Measurements from ENCODE around the gene ZBTB33.

ZBTB33 gene

DNA sequence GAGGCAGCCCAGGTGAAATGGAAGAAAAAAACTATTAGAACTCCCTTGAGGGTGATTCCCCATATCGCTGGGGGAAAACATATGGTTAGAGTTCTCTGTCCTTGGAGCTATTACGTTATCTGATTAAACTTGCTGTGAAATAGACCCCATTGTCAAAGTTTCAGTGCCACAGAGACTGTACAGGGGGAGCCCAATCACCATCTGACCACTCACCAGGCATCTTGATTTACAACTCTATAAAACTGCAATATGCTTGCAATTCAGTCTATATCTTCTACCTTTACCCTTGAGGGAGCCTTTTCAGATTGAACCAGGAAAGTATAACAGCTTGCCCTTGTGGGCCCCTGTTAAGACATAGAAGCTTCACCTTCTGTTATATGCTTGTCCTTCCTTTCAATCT is 42.4 kb downstream of the ZBTB33 start:
- H3K27ac ChIP-seq (ENCODE audit: extremely low read depth, low read depth, low read length) = no peak overlapping the region
- no peaks in the 10 kb centered on the region for H3K4me1 ChIP-seq (ENCODE audit: control insufficient read depth, insufficient read depth, low read length)
- CTCF ChIA-PET = interaction anchor here (0.5 to 1.7 kb wide), 3 partner anchors 14 to 256 kb away, joined by 4 to 6 read pairs (median 5); no protein-coding TSS in a partner anchor
- peak; percentile 25; the same call in 1 of the 2 replicates for TF ChIP-seq FEZF1 (tag by site-specific recombination; IDR thresholded peaks at IDR 0.05)
- TF ChIP-seq, protein P1, sequence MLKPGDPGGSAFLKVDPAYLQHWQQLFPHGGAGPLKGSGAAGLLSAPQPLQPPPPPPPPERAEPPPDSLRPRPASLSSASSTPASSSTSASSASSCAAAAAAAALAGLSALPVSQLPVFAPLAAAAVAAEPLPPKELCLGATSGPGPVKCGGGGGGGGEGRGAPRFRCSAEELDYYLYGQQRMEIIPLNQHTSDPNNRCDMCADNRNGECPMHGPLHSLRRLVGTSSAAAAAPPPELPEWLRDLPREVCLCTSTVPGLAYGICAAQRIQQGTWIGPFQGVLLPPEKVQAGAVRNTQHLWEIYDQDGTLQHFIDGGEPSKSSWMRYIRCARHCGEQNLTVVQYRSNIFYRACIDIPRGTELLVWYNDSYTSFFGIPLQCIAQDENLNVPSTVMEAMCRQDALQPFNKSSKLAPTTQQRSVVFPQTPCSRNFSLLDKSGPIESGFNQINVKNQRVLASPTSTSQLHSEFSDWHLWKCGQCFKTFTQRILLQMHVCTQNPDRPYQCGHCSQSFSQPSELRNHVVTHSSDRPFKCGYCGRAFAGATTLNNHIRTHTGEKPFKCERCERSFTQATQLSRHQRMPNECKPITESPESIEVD (tag by site-specific recombination; IDR thresholded peaks at IDR 0.05) = 0 out of 2 replicates have a peak, but pooled peaks have one; percentile 35
- no peak for TF ChIP-seq SCRT1 (tag by site-specific recombination; IDR thresholded peaks at IDR 0.05; ENCODE audit: borderline replicate concordance)
- no peak for TF ChIP-seq ZSCAN30 (tag by site-specific recombination; IDR thresholded peaks at IDR 0.05)
- TF ChIP-seq ZNF416 (tag by site-specific recombination; IDR thresholded peaks at IDR 0.05) = no peak
- TF ChIP-seq, protein P2, sequence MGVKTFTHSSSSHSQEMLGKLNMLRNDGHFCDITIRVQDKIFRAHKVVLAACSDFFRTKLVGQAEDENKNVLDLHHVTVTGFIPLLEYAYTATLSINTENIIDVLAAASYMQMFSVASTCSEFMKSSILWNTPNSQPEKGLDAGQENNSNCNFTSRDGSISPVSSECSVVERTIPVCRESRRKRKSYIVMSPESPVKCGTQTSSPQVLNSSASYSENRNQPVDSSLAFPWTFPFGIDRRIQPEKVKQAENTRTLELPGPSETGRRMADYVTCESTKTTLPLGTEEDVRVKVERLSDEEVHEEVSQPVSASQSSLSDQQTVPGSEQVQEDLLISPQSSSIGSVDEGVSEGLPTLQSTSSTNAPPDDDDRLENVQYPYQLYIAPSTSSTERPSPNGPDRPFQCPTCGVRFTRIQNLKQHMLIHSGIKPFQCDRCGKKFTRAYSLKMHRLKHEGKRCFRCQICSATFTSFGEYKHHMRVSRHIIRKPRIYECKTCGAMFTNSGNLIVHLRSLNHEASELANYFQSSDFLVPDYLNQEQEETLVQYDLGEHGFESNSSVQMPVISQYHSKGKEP (tag by site-specific recombination; IDR thresholded peaks at IDR 0.05) = 0 out of 2 replicates have a peak, but pooled peaks have one; percentile 12
- peak; percentile 70; the same call in 1 of the 2 replicates for TF ChIP-seq ZIC2 (tag by site-specific recombination; IDR thresholded peaks at IDR 0.05)
- peaks cover 0 to 5% of the 10 kb centered on the region in 2 experiments; a peak in 1 of 3 replicates for H3K36me3 ChIP-seq (ENCODE audit: control insufficient read depth in 2 of 2, insufficient read depth in 1 of 2, low read length in 2 of 2)
- POLR2A ChIA-PET = no interaction called here
- H3K4me3 ChIP-seq (ENCODE audit: low read depth, low read length) = no peak overlapping the region
- no peaks in the 10 kb centered on the region for H3K9me3 ChIP-seq (ENCODE audit: control insufficient read depth, insufficient read depth, low read depth, low read length)

DNA sequence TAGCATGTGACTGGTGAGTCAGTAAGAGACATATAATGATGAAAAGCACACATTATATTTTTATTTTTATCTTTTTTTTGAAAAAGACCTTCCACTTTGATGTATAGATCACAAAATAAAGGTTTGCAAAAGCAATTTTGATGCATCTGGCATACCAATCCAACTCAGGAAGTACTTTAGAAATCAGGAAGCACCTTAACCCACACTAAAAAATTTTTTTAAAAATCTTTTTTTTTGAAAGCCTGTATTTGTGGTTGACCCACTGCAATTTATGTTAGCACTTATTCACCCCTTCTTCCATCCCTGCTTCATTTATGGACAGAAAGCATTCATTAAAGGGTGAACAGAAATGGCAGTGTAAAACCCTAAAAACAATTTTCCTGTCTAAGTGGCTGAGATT is 44.0 kb downstream of the ZBTB33 start:
- Histone ChIP-seq H3K4me1 (ENCODE audit: control insufficient read depth, insufficient read depth, low read length) (no peaks in the 10 kb centered on the region), H3K4me3 (ENCODE audit: low read depth, low read length) (no peak overlapping the region), H3K27ac (ENCODE audit: extremely low read depth, low read depth, low read length) (no peak overlapping the region), H3K36me3 (ENCODE audit: control insufficient read depth in 2 of 2, insufficient read depth in 1 of 2, low read length in 2 of 2) (peaks cover 0 to 5% of the 10 kb centered on the region in 2 experiments; a peak in 1 of 3 replicates), H3K9me3 (ENCODE audit: control insufficient read depth, insufficient read depth, low read depth, low read length) (no peaks in the 10 kb centered on the region)
- ChIA-PET POLR2A (no interaction called here), CTCF (interaction anchor here (0.6 to 1.7 kb wide), 2 partner anchors 13 to 95 kb away, joined by 4 read pairs; no protein-coding TSS in a partner anchor)
- no peak for TF ChIP-seq ZNF112 (tag by site-specific recombination; IDR thresholded peaks at IDR 0.05)
- no peak for TF ChIP-seq BCL6B (tag by site-specific recombination; IDR thresholded peaks at IDR 0.05)
- no peak for TF ChIP-seq ZNF843 (tag by site-specific recombination; IDR thresholded peaks at IDR 0.05)
- TF ChIP-seq, protein P3, sequence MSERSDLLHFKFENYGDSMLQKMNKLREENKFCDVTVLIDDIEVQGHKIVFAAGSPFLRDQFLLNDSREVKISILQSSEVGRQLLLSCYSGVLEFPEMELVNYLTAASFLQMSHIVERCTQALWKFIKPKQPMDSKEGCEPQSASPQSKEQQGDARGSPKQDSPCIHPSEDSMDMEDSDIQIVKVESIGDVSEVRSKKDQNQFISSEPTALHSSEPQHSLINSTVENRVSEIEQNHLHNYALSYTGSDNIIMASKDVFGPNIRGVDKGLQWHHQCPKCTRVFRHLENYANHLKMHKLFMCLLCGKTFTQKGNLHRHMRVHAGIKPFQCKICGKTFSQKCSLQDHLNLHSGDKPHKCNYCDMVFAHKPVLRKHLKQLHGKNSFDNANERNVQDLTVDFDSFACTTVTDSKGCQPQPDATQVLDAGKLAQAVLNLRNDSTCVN (tag by site-specific recombination; optimal IDR thresholded peaks at IDR 0.05) = no peak
- TF ChIP-seq GLI2 (tag by site-specific recombination; IDR thresholded peaks at IDR 0.05; ENCODE audit: borderline replicate concordance, low read depth) = no peak
- TF ChIP-seq ZNF211 (tag by site-specific recombination; IDR thresholded peaks at IDR 0.05; ENCODE audit: low read depth) = no peak
- TF ChIP-seq ZNF140 (tag by site-specific recombination; IDR thresholded peaks at IDR 0.05) = no peak
- TF ChIP-seq ZSCAN30 (tag by site-specific recombination; IDR thresholded peaks at IDR 0.05) = no peak
- TF ChIP-seq ZNF501 (tag by site-specific recombination; IDR thresholded peaks at IDR 0.05) = no peak
- TF ChIP-seq ZNF416 (tag by site-specific recombination; IDR thresholded peaks at IDR 0.05) = no peak
- no peak for TF ChIP-seq ZNF513 (tag by site-specific recombination; IDR thresholded peaks at IDR 0.05)
- TF ChIP-seq MYNN (tag by site-specific recombination; IDR thresholded peaks at IDR 0.05; ENCODE audit: borderline replicate concordance) = no peak
- no peak for TF ChIP-seq ZNF514 (tag by site-specific recombination; IDR thresholded peaks at IDR 0.05)

Data from HEK293 (cell line).